K562 (cell line): ENCODE results near the gene GNG11. TPM values are rescaled to one million over a fixed set of nuclear protein-coding genes. Genes with fewer than 3 reads are reported as not detected.

Experiments used
- GATAD2A ChIP-seq: fragments of 450-650 bp; IDR thresholded peaks from 2 replicates; pipeline ENCODE4 v1.6.1; 2017
- MAFK ChIP-seq: IDR thresholded peaks from 2 replicates; pipeline ENCODE4 v1.6.1; 2011; ENCODE audit warnings: low read length, improper control_type of control experiment
- PCBP1 ChIP-seq: fragments of 200-400 bp; formaldehyde crosslinking; IDR thresholded peaks from 2 replicates; pipeline ENCODE4 v1.6.1; 2018; ENCODE audit warnings: mild to moderate bottlenecking, low read depth, low read length; ENCODE audit not compliant: poor library complexity, severe bottlenecking
- ZBTB40 ChIP-seq, 2 experiments: fragments of 450-650 bp in 1 of 2; sonication (generic) in 1 of 2; formaldehyde crosslinking in 1 of 2; IDR thresholded peaks; 2 replicates each; pipeline versions ENCODE4 v1.7.1 to v1.9.0; 2016 to 2022; ENCODE audit warnings: inconsistent platforms in 1 of 2, mild to moderate bottlenecking in 1 of 2, missing genetic modification reagents in 1 of 2
- ZNF174 ChIP-seq: fragments of 250-450 bp; sonication (Bioruptor Pico); IDR thresholded peaks from 2 replicates; pipeline ENCODE4 v1.4.0; 2020; ENCODE audit warnings: mild to moderate bottlenecking
- ZNF212 ChIP-seq: fragments of 450-650 bp; formaldehyde crosslinking; IDR thresholded peaks from 2 replicates; pipeline ENCODE4 v1.4.0; 2020; ENCODE audit warnings: mild to moderate bottlenecking
- polyA plus RNA-seq, 8 experiments: library from polyadenylated mRNA; depleted of rRNA in 4 of 8; stranded (reverse) in 5 of 8; unstranded in 3 of 8; fragments of >200 nt; fragmentation: Nextera tagmentation in 2 of 8; fragmentation: Illumina TruSeq in 1 of 8; extraction: Ambion mirVana in 2 of 8; extraction: Trizol in 1 of 8; gene quantifications; 2 replicates each; pipeline versions ENCODE4 v1.2.1 to v1.2.3, GENCODE V29; 2011 to 2014; ENCODE audit warnings: inconsistent platforms in 1 of 8, missing spikeins in 1 of 8
- total RNA-seq, 7 experiments: library from RNA; depleted of rRNA in 6 of 7; stranded (reverse); fragments of >200 nt in 6 of 7; fragmentation: Illumina TruSeq in 2 of 7; extraction: Trizol in 2 of 7; gene quantifications; 2 replicates each; pipeline versions ENCODE4 v1.2.1 to v1.2.3, GENCODE V29; 2011 to 2021; ENCODE audit warnings: low replicate concordance in 1 of 7

GNG11 gene
- total and polyA plus RNA-seq, 9 of the 15 experiments (the other 6 are each of a cell fraction or from before 2014, with no cell fraction given) = 0.06 TPM; not detected in 8

GRCh38 chr7:93935102-93935501 lies 13.6 kb downstream of the GNG11 start (continued):
- TF ChIP-seq ZBTB40 (IDR thresholded peaks at IDR 0.05) (no peak), ZBTB40 (CRISPR knock-in tag; IDR thresholded peaks at IDR 0.05) (no peak), GATAD2A (no peak), PCBP1 (no peak), ZNF174 (CRISPR knock-in tag) (no peak), MAFK (no peak), ZNF212 (CRISPR knock-in tag) (no peak)
